ENCODE data around the gene DCLK1.
"Not testable (repeated sequence)": the region's sequence is repeated elsewhere in the genome, so short reads cannot be mapped to it uniquely, and the experiment has no call there.

DCLK1 gene

GRCh38 chr13:36084131-36084530, 47.1 kb downstream of the DCLK1 start:
- no peak for DNase-seq (ENCODE audit: low spot score)

- DNase-seq (ENCODE audit: low spot score) = no peak
Measured at GRCh38 chr13:36082806-36083205, 48.4 kb downstream of the DCLK1 start.

DNA sequence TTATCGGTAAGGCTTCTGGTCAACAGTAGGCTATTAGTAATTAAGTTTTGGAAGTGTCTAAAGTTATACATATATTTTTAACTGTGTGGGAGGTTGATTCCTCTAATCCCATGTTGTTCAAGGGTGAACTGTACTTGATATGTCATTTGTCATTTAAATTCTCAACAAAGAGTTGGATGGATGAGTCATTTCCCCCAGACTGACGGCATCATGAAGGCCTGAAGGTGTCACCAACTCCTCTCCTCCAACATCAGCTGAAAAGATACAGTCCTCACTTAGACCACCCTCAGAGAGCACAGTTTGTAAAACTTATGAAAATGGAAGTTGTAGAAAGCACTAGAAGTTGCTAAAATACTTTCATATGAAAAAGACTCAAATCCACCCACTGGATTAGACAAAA, 48.8 kb downstream of the DCLK1 start:
- DNase-seq (ENCODE audit: low spot score) = no peak

DNA sequence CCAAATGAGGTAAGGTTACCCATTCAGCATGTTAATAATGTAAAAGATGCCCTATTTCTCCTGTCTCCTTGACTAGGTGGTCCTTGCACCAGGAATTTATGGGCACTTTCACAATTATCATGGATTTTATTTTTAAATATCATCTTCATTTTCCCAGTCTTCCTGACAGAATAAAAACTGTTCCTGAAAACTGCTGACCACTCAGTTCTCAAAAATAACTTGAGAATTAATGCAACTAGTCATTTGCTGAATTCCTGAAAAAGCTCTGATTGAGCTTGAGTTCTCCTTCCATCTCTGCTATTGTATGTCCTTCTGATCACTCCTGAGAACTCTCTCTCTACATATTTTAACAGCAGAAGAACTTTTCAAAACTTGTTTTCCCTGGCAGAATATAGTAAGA, 55.0 kb downstream of the DCLK1 start:
- DNase-seq (ENCODE audit: low spot score) = no peak

DNA sequence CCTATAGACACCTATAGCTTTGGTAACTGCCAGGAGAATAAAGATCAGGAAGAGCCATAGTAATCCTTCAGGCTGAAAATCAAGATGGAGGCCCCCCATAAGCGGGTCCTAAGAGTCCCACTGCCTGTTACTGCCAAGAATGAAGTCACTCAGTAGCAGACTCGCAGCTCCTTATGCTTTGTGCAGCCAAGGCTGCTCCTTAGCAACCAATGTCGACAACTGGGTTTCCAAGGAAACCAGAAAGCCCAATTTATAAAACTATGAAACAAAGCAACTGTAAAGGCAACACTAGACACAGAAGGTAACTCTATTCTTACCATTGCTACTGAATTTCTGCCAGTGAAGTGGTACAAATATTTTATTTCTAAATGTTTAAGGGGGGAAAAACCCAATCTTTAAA, 56.5 kb downstream of the DCLK1 start:
- DNase-seq (ENCODE audit: low spot score) = no peak

GRCh38 chr13:36072152-36072935, 58.8 kb downstream of the DCLK1 start:
- DNase-seq (ENCODE audit: low spot score) = no peak

- not testable (repeated sequence) for DNase-seq (ENCODE audit: low spot score)
Measured at GRCh38 chr13:36070504-36071192, 60.5 kb downstream of the DCLK1 start.

GRCh38 chr13:36069881-36070366, 61.3 kb downstream of the DCLK1 start:
- no peak for DNase-seq (ENCODE audit: low spot score)

DNA sequence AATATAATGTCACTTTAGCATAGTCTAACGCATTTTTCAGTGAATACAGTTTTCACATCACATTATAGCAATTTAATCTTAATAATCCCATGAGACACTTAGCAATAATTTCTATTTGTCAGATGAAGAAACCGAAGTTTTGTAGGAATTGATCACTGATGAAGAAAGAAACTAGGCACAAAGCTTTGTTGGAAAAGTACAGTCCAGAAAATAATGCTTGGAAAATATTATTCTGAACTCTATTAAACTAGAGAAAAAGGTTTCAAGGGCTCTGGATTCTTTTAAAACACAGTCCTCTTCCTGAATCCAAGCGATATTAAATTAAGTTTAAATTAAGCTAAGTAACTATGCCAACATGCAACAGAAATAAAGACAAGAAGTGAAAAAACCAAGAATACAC, 62.2 kb downstream of the DCLK1 start:
- DNase-seq (ENCODE audit: low spot score) = no peak

DNA sequence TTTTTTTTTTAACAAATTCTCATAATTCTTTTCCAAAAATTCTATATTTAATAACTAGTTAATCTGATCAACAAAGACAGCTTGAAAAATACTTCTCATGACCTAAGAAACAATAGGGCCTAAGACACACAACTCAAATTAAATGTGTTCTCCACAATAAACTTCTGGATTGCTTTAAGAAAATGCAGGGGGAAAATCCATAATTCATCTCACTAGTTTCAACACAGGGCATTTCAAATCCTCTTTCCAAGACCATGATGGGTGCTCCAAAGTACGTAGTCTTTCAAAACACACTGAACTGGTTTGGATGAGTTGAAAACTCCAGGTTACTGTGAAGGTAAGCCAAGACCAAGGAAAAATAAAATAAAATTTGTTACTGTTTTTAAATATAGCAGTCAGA, 62.6 kb downstream of the DCLK1 start:
- no peak for DNase-seq (ENCODE audit: low spot score)

- no peak for DNase-seq (ENCODE audit: low spot score)
Measured at GRCh38 chr13:36067746-36068381, 63.3 kb downstream of the DCLK1 start.

DNA sequence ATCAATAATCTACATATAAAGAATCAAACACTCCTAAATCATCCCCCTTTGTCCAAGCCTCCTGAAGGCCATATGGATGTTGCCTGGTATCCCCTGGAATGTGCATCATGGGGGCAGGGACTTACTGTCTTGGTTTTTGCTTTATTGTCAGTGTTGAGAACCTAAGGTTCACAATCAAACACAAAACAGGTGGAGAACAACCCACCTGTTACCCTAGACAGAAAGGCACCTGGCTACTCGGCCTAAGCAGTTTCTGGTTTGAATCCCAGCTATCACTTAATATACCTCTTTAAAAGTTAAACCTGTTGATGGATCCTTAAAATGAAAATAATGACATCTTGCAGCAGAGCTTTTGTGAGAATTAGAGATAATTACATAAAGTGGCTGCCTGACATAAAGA, 68.9 kb downstream of the DCLK1 start:
- DNase-seq (ENCODE audit: low spot score) = no peak

GRCh38 chr13:36061621-36062020, 69.6 kb downstream of the DCLK1 start:
- DNase-seq (ENCODE audit: low spot score) = no peak

DNA sequence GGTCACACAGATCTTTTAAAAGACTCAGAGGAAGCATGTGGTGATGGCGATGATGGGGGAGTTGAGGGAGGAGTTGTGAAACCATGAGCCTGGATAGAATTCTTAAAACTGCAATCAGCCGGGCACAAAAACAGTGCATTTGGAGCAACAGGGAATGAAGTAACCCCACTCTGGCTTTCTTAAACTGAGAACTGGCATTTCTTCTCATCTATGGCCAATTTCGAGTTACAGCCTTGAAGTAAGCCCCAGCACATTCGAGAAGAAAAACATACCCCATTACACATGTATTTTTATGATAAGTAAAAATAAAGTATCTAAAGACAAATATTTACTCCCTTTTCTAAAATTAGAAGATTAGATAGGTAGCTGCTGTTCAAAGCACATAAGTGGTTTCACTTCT, 70.1 kb downstream of the DCLK1 start:
- no peak for DNase-seq (ENCODE audit: low spot score)

DNA sequence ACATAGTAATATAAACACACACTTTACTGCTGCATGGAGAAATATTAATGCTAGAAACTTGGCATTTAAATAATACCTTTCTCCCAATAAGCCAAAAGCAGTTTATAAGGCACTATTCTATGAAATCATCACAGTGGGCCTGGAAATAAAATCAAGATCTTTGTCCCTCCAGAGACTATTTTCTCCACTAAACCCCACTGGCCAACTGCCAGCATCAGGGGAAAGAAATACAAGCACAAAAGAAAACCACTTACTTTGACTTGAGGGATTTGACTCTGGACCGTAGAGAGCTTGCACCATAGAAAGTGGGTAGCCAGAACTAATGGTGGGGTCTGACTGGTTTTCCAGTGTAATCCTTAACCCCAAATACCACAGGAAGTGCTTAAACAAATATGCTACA, 71.9 kb downstream of the DCLK1 start:
- DNase-seq (ENCODE audit: low spot score) = no peak

DNA sequence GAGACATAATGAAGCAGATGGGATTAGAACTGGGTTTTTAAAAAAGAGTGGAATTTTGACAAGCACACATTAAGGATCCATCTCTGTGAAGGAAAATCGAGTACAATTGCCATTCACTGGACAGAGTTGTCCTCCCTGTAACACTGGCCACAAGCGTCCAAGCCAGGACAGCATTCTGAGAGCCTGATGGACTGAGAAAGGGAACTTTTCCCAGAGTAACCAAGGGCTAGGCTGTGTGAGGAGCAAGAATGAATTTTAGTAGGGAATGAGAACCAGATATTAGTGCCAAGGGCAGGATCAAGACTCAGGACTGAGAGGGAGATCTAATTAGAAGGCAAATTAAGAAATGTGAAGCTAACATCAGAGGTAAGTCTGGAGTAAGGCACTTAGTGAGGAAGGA, 73.1 kb downstream of the DCLK1 start:
- DNase-seq (ENCODE audit: low spot score) = no peak

- DNase-seq (ENCODE audit: low spot score) = no peak
Measured at GRCh38 chr13:36057547-36057946, 73.6 kb downstream of the DCLK1 start.

GRCh38 chr13:36057041-36057440, 74.1 kb downstream of the DCLK1 start:
- DNase-seq (ENCODE audit: low spot score) = no peak

GRCh38 chr13:36055366-36055765, 75.8 kb downstream of the DCLK1 start:
- DNase-seq (ENCODE audit: low spot score) = no peak

DNA sequence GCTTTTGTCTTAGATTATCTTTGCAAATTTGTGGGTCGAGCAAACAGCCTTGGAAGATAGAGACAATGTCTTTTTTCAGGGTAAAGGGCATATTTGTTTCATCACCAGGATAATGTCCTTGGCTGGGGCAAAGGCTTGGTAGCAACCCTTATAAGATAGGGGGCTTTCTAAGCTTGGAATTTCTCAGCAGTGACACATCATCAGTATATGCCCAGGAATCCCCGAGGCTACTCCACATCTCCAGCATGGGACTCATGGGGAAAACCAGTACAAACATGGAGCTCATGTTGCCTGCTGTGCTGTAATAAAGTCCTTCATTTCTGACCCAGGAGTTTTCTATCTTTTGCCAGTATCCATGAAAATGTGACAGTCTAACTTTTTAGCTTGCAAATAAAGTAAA, 77.1 kb downstream of the DCLK1 start:
- DNase-seq (ENCODE audit: low spot score) = no peak

DNA sequence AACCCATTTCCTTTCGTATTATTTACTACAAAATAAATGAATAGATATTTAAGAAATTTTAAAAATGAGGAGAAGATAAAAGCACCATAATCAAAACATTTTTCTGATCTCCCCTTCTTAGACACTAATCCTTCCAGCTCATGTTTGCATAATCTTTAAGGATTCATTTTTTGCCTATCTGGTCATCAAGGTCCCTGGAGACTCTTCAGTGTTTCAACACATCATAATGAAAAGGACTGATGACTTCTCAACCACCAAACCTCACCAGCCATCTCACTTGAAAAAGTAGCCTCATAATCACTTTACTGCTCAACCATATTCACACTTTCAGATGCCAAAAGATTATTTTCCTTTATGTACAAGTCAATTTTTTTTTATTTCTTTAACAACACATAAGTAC, 80.1 kb downstream of the DCLK1 start:
- no peak for DNase-seq (ENCODE audit: low spot score)

DNA sequence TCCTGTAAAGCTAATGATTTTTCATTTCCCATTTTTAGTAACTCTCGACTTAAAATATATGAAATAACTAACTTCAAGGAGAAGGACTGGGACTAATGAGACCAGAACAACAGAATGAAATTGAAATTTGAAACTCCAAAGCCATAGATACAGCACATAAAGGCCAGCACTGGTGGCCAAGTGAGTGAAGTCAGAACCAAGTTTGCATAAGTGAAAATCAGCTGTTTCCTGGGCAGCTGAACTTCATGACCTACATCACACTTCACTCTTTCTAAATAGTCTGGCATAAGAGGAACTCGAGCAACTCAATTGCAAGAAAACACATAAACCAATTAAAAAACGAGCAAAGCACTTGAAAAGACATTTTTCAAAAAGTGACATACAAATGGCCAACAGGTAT, 84.5 kb downstream of the DCLK1 start:
- no peak for DNase-seq (ENCODE audit: low spot score)

All from left forelimb (tissue), 1 donor.